HepG2 (cell line): ENCODE results near the gene ONECUT2. TPM values are rescaled to one million over a fixed set of nuclear protein-coding genes. Genes with fewer than 3 reads are reported as not detected.

Source experiments
- ARNTL ChIP-seq: sonication (generic); formaldehyde crosslinking; IDR thresholded peaks from 2 replicates; pipeline ENCODE4 v1.4.0; 2020; ENCODE audit warnings: mild to moderate bottlenecking, missing genetic modification reagents
- ETV5 ChIP-seq: IDR thresholded peaks from 2 replicates; pipeline ENCODE4 v1.6.1; 2018; ENCODE audit warnings: missing biosample characterization, missing genetic modification reagents, inconsistent platforms, borderline replicate concordance
- GATAD1 ChIP-seq: IDR thresholded peaks from 2 replicates; pipeline ENCODE4 v1.6.1; 2016; ENCODE audit warnings: missing genetic modification reagents, missing compliant biosample characterization
- GPBP1L1 ChIP-seq: sonication (generic); formaldehyde crosslinking; IDR thresholded peaks from 2 replicates; pipeline ENCODE4 v1.5.0; 2020; ENCODE audit warnings: mild to moderate bottlenecking, missing genetic modification reagents
- HIC2 ChIP-seq: sonication (generic); formaldehyde crosslinking; IDR thresholded peaks from 2 replicates; pipeline ENCODE4 v1.9.0; 2022; ENCODE audit warnings: low read depth, missing genetic modification reagents
- IRF9 ChIP-seq: sonication (generic); formaldehyde crosslinking; IDR thresholded peaks from 2 replicates; pipeline ENCODE4 v1.8.0; 2022; ENCODE audit warnings: missing genetic modification reagents, mild to moderate bottlenecking, borderline replicate concordance
- LCORL ChIP-seq, 2 experiments: fragments of 450-650 bp in 1 of 2; sonication (generic) in 1 of 2; formaldehyde crosslinking in 1 of 2; IDR thresholded peaks; 2 replicates each; pipeline versions ENCODE4 v1.5.0 to v1.6.1; 2017 to 2020; ENCODE audit warnings: antibody characterized with exemption in 1 of 2, missing genetic modification reagents in 1 of 2
- MBD4 ChIP-seq: IDR thresholded peaks from 2 replicates; pipeline ENCODE4 v1.6.1; 2012; ENCODE audit warnings: low read length, inconsistent platforms, borderline replicate concordance
- MIXL1 ChIP-seq: IDR thresholded peaks from 2 replicates; pipeline ENCODE4 v1.6.1; 2016
- NR2C2 ChIP-seq: sonication (generic); formaldehyde crosslinking; IDR thresholded peaks from 2 replicates; pipeline ENCODE4 v1.4.0; 2020; ENCODE audit warnings: missing genetic modification reagents, mild to moderate bottlenecking, moderate library complexity, borderline replicate concordance
- PLSCR1 ChIP-seq: sonication (generic); formaldehyde crosslinking; IDR thresholded peaks from 2 replicates; pipeline ENCODE4 v1.5.0; 2020; ENCODE audit warnings: missing genetic modification reagents, mild to moderate bottlenecking, borderline replicate concordance
- POGZ ChIP-seq: sonication (generic); formaldehyde crosslinking; IDR thresholded peaks from 2 replicates; pipeline ENCODE4 v1.4.0; 2020; ENCODE audit warnings: mild to moderate bottlenecking, missing genetic modification reagents
- SAP130 ChIP-seq: IDR thresholded peaks from 2 replicates; pipeline ENCODE4 v1.6.1; 2016; ENCODE audit warnings: low read depth
- TCF7 ChIP-seq: sonication (generic); IDR thresholded peaks from 2 replicates; pipeline ENCODE4 v1.6.1; 2016; ENCODE audit warnings: antibody characterized with exemption, low read depth
- ZNF646 ChIP-seq: sonication (generic); formaldehyde crosslinking; IDR thresholded peaks from 2 replicates; pipeline ENCODE4 v1.9.0; 2021; ENCODE audit warnings: mild to moderate bottlenecking, missing genetic modification reagents
- ZNF747 ChIP-seq: sonication (generic); formaldehyde crosslinking; IDR thresholded peaks from 2 replicates; pipeline ENCODE4 v1.8.1; 2023; ENCODE audit warnings: missing genetic modification reagents, mild to moderate bottlenecking, borderline replicate concordance
- polyA plus RNA-seq, 8 experiments: library from polyadenylated mRNA; depleted of rRNA in 3 of 8; stranded (reverse) in 7 of 8; unstranded in 1 of 8; fragments of >200 nt; fragmentation: Illumina TruSeq in 4 of 8; extraction: Trizol in 4 of 8; gene quantifications; 2 replicates each; pipeline versions ENCODE4 v1.2.1 to v1.2.3, GENCODE V29; 2011 to 2016; ENCODE audit warnings: low read depth in 4 of 8, missing spikeins in 1 of 8, mixed read lengths in 1 of 8; ENCODE audit not compliant: insufficient read depth in 1 of 8
- total RNA-seq, 5 experiments: library from RNA; depleted of rRNA; stranded (reverse); fragments of >200 nt; fragmentation: Illumina TruSeq; extraction: Trizol; gene quantifications; 2 replicates each; pipeline ENCODE4 v1.2.3, GENCODE V29; 2016; ENCODE audit warnings: low read depth in 1 of 5

Gene ONECUT2
- total and polyA plus RNA-seq, 2 of the 13 experiments (the other 11 are each of a cell fraction or from before 2014, with no cell fraction given), result 3.0 to 3.2 TPM

GRCh38 chr18:57445488-57446319 lies 10.5 kb downstream of the ONECUT2 start (continued):
- no peak for TF ChIP-seq ARNTL (CRISPR knock-in tag)
- peak; percentile 13; the same call in 1 of the 2 replicates for TF ChIP-seq GATAD1 (CRISPR knock-in tag)
- TF ChIP-seq ZNF747, result peak; percentile 34; the same call in 1 of the 2 replicates
- no peak for TF ChIP-seq GPBP1L1 (CRISPR knock-in tag)
- peak; percentile 89 for TF ChIP-seq MIXL1 (CRISPR knock-in tag)
- TF ChIP-seq POGZ, result peak; percentile 33; the same call in 1 of the 2 replicates
- peak; percentile 36; the same call in 1 of the 2 replicates for TF ChIP-seq TCF7
- no peak for TF ChIP-seq MBD4
- no peak for TF ChIP-seq IRF9
- no peak for TF ChIP-seq PLSCR1 (CRISPR knock-in tag)
- TF ChIP-seq SAP130 (CRISPR knock-in tag), result 0 out of 2 replicates have a peak, but pooled peaks have one; percentile 22
- peak; percentile 95 for TF ChIP-seq HIC2 (CRISPR knock-in tag)
- 0 out of 2 replicates have a peak, but pooled peaks have one; percentile 13 for TF ChIP-seq ZNF646 (CRISPR knock-in tag)
- TF ChIP-seq LCORL (IDR thresholded peaks at IDR 0.05), result no peak
- TF ChIP-seq LCORL (CRISPR knock-in tag; IDR thresholded peaks at IDR 0.05), result peak; percentile 34; the same call in 1 of the 2 replicates
- TF ChIP-seq ETV5 (CRISPR knock-in tag), result peak; percentile 72; the same call in 1 of the 2 replicates
- peak; percentile 84 for TF ChIP-seq NR2C2 (CRISPR knock-in tag)
